Bronchial epithelial cell (primary cell): Measurements from ENCODE around the gene ANO1. TPM values are rescaled to one million over a fixed set of nuclear protein-coding genes. Genes with fewer than 3 reads are reported as not detected.

Experiments
- DNase-seq: peaks from one replicate; pipeline ENCODE4 v3.0.0-alpha.2; 2010; ENCODE audit warnings: low read depth
- FAIRE-seq: peaks from 2 replicates; lab custom pipeline; 2011; peaks lifted over from hg19 to GRCh38; lab: Jason Lieb, UNC
- H3K27me3 ChIP-seq: 2 replicates; pipeline ENCODE4 v1.5.1; 2011; ENCODE audit warnings: low read length; ENCODE audit not compliant: control insufficient read depth, insufficient read depth
- H3K36me3 ChIP-seq: 2 replicates; pipeline ENCODE4 v1.5.1; 2011; ENCODE audit warnings: low read length; ENCODE audit not compliant: control insufficient read depth, insufficient read depth
- H3K4me3 ChIP-seq: 2 replicates; pipeline ENCODE4 v1.5.1; 2011; ENCODE audit warnings: mild to moderate bottlenecking, low read depth, low read length, control low read depth
- total RNA-seq: library from RNA; depleted of rRNA; stranded (reverse); fragments of >200 nt; gene quantifications from 2 replicates; pipeline ENCODE4 v1.2.1, GENCODE V29; 2014
- TF ChIP-seq, protein P1 (sequence below): IDR thresholded peaks from 2 replicates; pipeline ENCODE4 v1.5.1; 2011; ENCODE audit warnings: mild to moderate bottlenecking, moderate library complexity, low read length, control low read depth, inconsistent platforms; ENCODE audit not compliant: insufficient read depth, severe bottlenecking

ANO1 gene
- total RNA-seq, 1 donor from 2014 or later = 1.3 TPM

DNA sequence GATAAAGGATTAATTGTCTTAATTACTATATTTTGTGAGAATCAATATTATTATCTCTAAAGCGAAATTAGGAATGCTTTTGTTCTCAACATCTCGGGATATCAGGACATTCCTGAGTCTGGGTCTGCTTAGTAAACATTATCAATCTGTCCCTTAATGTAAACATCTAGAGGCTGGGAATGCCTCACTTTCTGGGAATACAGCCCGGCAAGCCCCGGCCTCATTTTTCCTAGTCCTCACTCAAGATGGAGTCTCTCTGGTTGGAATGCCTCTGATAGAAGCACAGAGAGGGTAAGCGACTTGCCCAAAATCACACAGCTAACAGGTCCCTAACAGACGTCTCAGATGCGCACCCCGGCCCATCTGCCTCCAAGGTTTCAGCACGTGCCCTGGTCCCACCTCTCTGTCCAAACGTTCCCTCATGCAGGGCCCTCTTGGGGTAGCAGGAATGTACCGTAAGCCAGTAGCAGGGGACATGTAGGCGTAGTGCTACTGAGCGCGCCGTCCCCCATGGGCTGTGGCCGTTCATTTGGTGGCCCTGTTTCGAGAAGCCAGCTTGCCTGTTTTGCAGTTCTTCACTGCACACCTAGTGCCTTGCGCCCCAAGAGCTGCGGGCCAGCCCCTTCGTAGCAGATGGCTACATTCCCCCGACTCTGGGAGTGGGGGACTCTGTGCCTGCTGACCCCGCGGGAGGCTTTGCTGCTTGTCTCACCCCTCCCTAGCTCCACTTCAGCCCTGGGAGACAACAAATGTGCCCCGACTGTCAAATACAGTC is 62.8 kb downstream of the ANO1 start:
- DNase-seq (no peak), FAIRE-seq (no peak)
- Histone ChIP-seq H3K27me3 (peaks cover 1% of the 10 kb centered on the region), H3K4me3 (no peak overlapping the region), H3K36me3 (no peaks in the 10 kb centered on the region)
- TF ChIP-seq, protein P1, sequence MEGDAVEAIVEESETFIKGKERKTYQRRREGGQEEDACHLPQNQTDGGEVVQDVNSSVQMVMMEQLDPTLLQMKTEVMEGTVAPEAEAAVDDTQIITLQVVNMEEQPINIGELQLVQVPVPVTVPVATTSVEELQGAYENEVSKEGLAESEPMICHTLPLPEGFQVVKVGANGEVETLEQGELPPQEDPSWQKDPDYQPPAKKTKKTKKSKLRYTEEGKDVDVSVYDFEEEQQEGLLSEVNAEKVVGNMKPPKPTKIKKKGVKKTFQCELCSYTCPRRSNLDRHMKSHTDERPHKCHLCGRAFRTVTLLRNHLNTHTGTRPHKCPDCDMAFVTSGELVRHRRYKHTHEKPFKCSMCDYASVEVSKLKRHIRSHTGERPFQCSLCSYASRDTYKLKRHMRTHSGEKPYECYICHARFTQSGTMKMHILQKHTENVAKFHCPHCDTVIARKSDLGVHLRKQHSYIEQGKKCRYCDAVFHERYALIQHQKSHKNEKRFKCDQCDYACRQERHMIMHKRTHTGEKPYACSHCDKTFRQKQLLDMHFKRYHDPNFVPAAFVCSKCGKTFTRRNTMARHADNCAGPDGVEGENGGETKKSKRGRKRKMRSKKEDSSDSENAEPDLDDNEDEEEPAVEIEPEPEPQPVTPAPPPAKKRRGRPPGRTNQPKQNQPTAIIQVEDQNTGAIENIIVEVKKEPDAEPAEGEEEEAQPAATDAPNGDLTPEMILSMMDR = no peak

DNA sequence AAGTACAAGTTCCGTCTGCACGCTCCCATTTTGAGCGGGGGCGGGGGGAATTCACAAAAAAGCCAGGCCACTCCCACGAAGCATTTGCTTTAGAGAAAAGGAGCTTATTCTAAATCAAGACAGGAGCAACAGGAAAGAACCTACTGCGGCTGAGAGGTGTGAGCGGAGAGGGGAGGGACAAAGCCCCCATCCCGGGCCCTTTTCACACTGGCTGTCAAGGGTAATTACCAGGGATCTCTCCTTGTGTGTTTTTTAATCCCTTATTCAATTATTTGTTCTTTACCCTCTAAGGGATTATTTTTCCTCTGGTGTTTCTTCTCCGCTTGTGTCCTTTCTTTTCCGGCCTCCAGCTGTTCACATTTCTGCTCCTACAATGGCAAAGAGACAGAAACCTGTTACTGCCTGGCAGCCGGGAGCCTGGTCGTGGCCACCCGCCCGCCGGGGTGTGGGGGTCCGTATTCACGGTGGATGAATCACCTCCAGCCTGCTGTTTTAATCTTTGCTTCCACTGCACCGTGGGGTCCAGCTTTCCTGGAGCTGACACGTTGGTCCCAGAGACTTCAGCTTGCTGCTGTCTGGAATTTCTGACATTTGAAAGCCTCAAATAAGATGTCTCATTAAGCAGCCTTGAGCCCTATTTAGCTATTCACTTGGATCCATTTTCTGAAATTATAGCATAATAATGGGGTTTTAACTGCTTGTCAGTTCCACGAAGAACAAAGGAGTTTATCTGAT is 63.5 kb downstream of the ANO1 start:
- Histone ChIP-seq H3K36me3 (no peaks in the 10 kb centered on the region), H3K27me3 (peaks cover 1% of the 10 kb centered on the region), H3K4me3 (peak overlapping the region; percentile 7)
- DNase-seq = peak; percentile 26
- TF ChIP-seq, protein P1 = no peak
- FAIRE-seq = no peak

DNA sequence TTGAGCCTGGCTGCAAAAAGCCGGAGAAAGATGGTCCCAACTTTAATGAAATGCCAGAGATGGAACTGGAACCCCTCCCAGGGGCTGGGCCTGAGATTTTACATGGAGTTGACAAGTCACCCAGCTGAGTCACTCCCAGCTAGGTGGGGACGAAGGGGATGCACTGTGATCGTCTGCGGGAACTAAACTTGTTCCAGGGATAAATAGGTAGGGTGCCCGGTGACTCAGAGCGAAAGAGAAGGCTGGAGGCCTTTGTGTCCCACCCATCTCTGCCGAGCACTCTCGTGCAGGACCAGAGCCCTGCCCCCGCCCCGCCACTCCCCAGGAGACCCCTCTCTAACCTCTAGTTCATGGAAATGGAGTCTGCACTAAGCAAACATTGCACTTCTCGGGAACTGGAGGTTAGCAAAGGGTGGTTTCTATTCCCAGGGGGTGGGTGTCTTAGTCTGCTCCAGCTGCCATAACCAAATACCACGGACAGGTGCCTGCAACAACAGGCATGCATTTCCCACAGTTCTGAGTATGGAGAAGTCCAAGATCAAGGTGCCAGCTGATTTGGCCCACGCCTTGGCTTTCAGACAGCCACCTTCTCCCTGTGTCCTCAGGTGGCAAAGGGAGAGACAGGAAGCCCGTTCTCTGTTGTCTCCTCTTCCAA is 64.2 kb downstream of the ANO1 start:
- Histone ChIP-seq H3K27me3 (peaks cover 1% of the 10 kb centered on the region), H3K4me3 (no peak overlapping the region), H3K36me3 (no peaks in the 10 kb centered on the region)
- DNase-seq = peak; percentile 63
- TF ChIP-seq, protein P1 = no peak
- no peak for FAIRE-seq

DNA sequence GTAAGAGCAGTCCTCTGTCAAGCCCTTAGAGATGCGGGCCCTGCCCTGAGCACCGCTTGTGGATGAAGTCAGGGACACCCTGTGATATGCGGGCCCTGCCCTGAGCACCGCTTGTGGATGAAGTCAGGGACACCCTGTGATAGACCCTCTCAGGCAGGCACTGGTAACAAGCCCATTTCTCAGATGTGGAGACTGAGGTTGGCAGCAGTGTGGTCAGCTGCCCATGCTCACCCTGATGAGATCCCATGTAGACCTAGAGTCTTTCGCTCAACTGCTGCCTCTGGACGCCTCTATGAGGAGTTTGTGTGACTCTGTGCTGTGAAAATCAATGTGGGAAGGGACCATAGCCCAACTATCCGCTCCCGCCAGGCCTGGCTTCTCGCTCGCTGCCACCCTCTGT is 66.1 kb downstream of the ANO1 start:
- no peak for DNase-seq
- H3K27me3 ChIP-seq = peaks cover 1% of the 10 kb centered on the region
- TF ChIP-seq, protein P1 = no peak
- H3K36me3 ChIP-seq = no peaks in the 10 kb centered on the region
- H3K4me3 ChIP-seq = no peak overlapping the region
- FAIRE-seq = no peak

DNA sequence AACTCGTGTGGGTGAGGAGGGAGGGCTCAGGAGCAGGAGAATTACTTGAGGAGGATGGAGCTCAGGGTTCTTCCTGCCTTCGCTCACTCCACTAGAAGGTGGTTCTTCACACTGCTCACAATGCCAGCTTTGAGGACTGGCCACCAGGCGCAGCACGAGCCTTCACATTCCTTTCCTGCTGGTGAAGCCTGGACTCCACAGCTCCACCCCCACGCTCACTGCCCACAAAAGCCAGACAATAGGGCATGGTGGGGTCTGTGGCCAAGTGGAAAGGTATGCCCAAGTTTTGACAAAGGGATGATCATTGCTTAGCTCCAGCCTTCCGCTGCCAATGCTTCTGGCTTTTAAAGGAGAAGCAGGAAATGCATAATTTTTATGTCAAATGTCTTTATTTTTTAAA is 67.0 kb downstream of the ANO1 start:
- H3K4me3 ChIP-seq = no peak overlapping the region
- DNase-seq (no peak), FAIRE-seq (no peak)
- TF ChIP-seq, protein P1 = no peak
- no peaks in the 10 kb centered on the region for H3K36me3 ChIP-seq
- peaks cover 1% of the 10 kb centered on the region for H3K27me3 ChIP-seq
